GM19455 (cell line): ENCODE measurements around the gene DCAF4.

ENCODE experiments used
- ATAC-seq: cut with Tn5 transposase; IDR thresholded peaks from one replicate; pipeline ENCODE4 v1.9.1; 2021; ENCODE audit not compliant: unreplicated experiment

DCAF4 gene

GRCh38 chr14:72926292-72927028 lies at the start of gene DCAF4:
DCAF4 (plus strand) TSS chr14:72926464; CDS start chr14:72937979, 11,515 bp downstream.
- ATAC-seq: peak; percentile 95

GRCh38 chr14:72876710-72877063 lies 49.6 kb upstream of the DCAF4 start:
- ATAC-seq: no peak

- no peak for ATAC-seq
These were observed 47.5 kb upstream of the DCAF4 start for GRCh38 chr14:72878746-72879145.

- ATAC-seq: no peak
These were observed 46.8 kb upstream of the DCAF4 start for GRCh38 chr14:72879431-72879830.

- ATAC-seq: no peak
These were observed 46.1 kb upstream of the DCAF4 start for GRCh38 chr14:72880164-72880563.

GRCh38 chr14:72880820-72881219 lies 45.4 kb upstream of the DCAF4 start:
- no peak for ATAC-seq

GRCh38 chr14:72881543-72881942 lies 44.7 kb upstream of the DCAF4 start:
- no peak for ATAC-seq

- ATAC-seq: no peak
These were observed 44.2 kb upstream of the DCAF4 start for GRCh38 chr14:72882047-72882446.

- no peak for ATAC-seq
These were observed 43.8 kb upstream of the DCAF4 start for GRCh38 chr14:72882463-72882862.

GRCh38 chr14:72883109-72883508 lies 43.2 kb upstream of the DCAF4 start:
- no peak for ATAC-seq

- no peak for ATAC-seq
These were observed 42.3 kb upstream of the DCAF4 start for GRCh38 chr14:72883961-72884360.

GRCh38 chr14:72884386-72884785 lies 41.9 kb upstream of the DCAF4 start:
- no peak for ATAC-seq

GRCh38 chr14:72887514-72887913 lies 38.8 kb upstream of the DCAF4 start:
- no peak for ATAC-seq

- ATAC-seq: no peak
These were observed 38.1 kb upstream of the DCAF4 start for GRCh38 chr14:72888192-72888591.

GRCh38 chr14:72888636-72889201 lies 37.5 kb upstream of the DCAF4 start:
- ATAC-seq: no peak

- no peak for ATAC-seq
These were observed 36.9 kb upstream of the DCAF4 start for GRCh38 chr14:72889366-72889765.

GRCh38 chr14:72891666-72892102 lies 34.6 kb upstream of the DCAF4 start:
- ATAC-seq: no peak

GRCh38 chr14:72892103-72892878 lies 34.0 kb upstream of the DCAF4 start:
- no peak for ATAC-seq

GRCh38 chr14:72892879-72893635 lies 33.2 kb upstream of the DCAF4 start:
- peak; percentile 21 for ATAC-seq

GRCh38 chr14:72893636-72894322 lies 32.5 kb upstream of the DCAF4 start, which contains the start of gene DPF3:
DPF3 (minus strand) TSS chr14:72894101; CDS start chr14:72894088, 13 bp downstream.
- ATAC-seq: peak; percentile 98

GRCh38 chr14:72894323-72894622 lies 32.0 kb upstream of the DCAF4 start:
- ATAC-seq: no peak
